ENCODE measurements around the gene FFAR4. TPM values are rescaled to one million over a fixed set of nuclear protein-coding genes. Genes with fewer than 3 reads are reported as not detected.

The FFAR4 gene
- total and polyA plus RNA-seq, 2 experiments from 2014 or later: 0.06 TPM; not detected in 1

GRCh38 chr10:93591065-93591808 lies 24.8 kb downstream of the FFAR4 start (continued):
- TF ChIP-seq, protein P1, sequence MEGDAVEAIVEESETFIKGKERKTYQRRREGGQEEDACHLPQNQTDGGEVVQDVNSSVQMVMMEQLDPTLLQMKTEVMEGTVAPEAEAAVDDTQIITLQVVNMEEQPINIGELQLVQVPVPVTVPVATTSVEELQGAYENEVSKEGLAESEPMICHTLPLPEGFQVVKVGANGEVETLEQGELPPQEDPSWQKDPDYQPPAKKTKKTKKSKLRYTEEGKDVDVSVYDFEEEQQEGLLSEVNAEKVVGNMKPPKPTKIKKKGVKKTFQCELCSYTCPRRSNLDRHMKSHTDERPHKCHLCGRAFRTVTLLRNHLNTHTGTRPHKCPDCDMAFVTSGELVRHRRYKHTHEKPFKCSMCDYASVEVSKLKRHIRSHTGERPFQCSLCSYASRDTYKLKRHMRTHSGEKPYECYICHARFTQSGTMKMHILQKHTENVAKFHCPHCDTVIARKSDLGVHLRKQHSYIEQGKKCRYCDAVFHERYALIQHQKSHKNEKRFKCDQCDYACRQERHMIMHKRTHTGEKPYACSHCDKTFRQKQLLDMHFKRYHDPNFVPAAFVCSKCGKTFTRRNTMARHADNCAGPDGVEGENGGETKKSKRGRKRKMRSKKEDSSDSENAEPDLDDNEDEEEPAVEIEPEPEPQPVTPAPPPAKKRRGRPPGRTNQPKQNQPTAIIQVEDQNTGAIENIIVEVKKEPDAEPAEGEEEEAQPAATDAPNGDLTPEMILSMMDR (conservative IDR thresholded peaks at IDR 0.05; ENCODE audit: low read depth in 2 of 2): no peak
- no peak for TF ChIP-seq STAT1 (IDR thresholded peaks at IDR 0.05; ENCODE audit: unreplicated experiment)
- TF ChIP-seq CREB1 (CRISPR knock-in tag; IDR thresholded peaks at IDR 0.05; ENCODE audit: low read depth): no peak

DNA sequence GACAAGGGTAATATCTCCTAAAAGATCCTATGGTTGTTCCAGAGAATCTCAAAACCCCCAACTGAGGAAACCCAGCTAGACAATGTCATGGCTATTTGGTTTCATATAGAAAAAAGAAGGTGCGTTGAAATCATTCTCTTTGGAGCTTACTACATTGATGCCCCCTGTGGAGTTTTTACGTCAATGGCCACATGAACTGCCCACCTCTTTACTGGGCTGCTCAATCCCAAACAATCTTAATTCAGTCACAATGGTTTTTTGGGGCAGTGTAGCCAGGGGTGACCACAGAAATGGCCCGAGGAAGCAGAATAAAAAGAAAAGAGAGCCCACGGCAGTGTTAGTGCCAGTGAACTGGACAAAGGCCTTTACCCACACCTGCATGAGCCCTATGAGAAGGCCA lies 26.8 kb downstream of the FFAR4 start:
- H3K36me3 ChIP-seq (ENCODE audit: insufficient read depth): no peaks in the 10 kb centered on the region
- no peak overlapping the region for H3K4me2 ChIP-seq
- no peaks in the 10 kb centered on the region for H3K79me2 ChIP-seq (replicated peaks; ENCODE audit: insufficient read depth)
- H3K9me2 ChIP-seq (ENCODE audit: insufficient read depth): no peaks in the 10 kb centered on the region; the same call in 1 of the 2 replicates
- no peak overlapping the region for H2AFZ ChIP-seq
- no peak for DNase-seq (ENCODE audit: low spot score)
- Mint-ChIP-seq H3K9me3 (no peaks in the 10 kb centered on the region), H3K27me3 (ENCODE audit: insufficient read depth, low read depth, poor library complexity) (peaks cover 13% of the 10 kb centered on the region), H3K4me1 (peaks cover 20% of the 10 kb centered on the region), H3K27ac (no peak overlapping the region), H3K36me3 (ENCODE audit: low read depth) (no peaks in the 10 kb centered on the region), H3K4me3 (no peak overlapping the region)
- no peak overlapping the region for H3K27ac ChIP-seq (ENCODE audit: low read depth)
- no peak for ATAC-seq
- no peak overlapping the region for H3K4me3 ChIP-seq
- peaks cover 5% of the 10 kb centered on the region; the same call in 1 of the 2 replicates for H3K27me3 ChIP-seq (ENCODE audit: insufficient read depth)
- no peak for TF ChIP-seq STAT1 (IDR thresholded peaks at IDR 0.05; ENCODE audit: unreplicated experiment)
- TF ChIP-seq, protein P1 (conservative IDR thresholded peaks at IDR 0.05; ENCODE audit: low read depth in 2 of 2): no peak
- H3F3A ChIP-seq (replicated peaks; ENCODE audit: low read depth): no peaks in the 10 kb centered on the region
- peaks cover 3% of the 10 kb centered on the region; the same call in 1 of the 2 replicates for H4K20me1 ChIP-seq (replicated peaks; ENCODE audit: insufficient read depth)
- H3K4me1 ChIP-seq (ENCODE audit: insufficient read depth): peaks cover 16% of the 10 kb centered on the region

- no peak overlapping the region for H3K27ac Mint-ChIP-seq
Observed at GRCh38 chr10:93593749-93594148, 27.3 kb downstream of the FFAR4 start.

More at GRCh38 chr10:93593749-93594148, 27.3 kb downstream of the FFAR4 start:
- ATAC-seq (no peak), DNase-seq (ENCODE audit: low spot score) (no peak)
- Mint-ChIP-seq H3K9me3 (no peaks in the 10 kb centered on the region), H3K4me3 (no peak overlapping the region), H3K27me3 (ENCODE audit: insufficient read depth, low read depth, poor library complexity) (peaks cover 13% of the 10 kb centered on the region), H3K36me3 (ENCODE audit: low read depth) (no peaks in the 10 kb centered on the region), H3K4me1 (peaks cover 20% of the 10 kb centered on the region)
- Histone ChIP-seq H3K4me1 (ENCODE audit: insufficient read depth) (peaks cover 16% of the 10 kb centered on the region), H3K36me3 (ENCODE audit: insufficient read depth) (no peaks in the 10 kb centered on the region), H3F3A (replicated peaks; ENCODE audit: low read depth) (no peaks in the 10 kb centered on the region), H3K27me3 (ENCODE audit: insufficient read depth) (peaks cover 9% of the 10 kb centered on the region; the same call in 1 of the 2 replicates), H3K79me2 (replicated peaks; ENCODE audit: insufficient read depth) (no peaks in the 10 kb centered on the region), H3K4me3 (no peak overlapping the region), H3K9me2 (ENCODE audit: insufficient read depth) (no peaks in the 10 kb centered on the region; the same call in 1 of the 2 replicates), H3K27ac (ENCODE audit: low read depth) (no peak overlapping the region), H2AFZ (no peak overlapping the region), H4K20me1 (replicated peaks; ENCODE audit: insufficient read depth) (peaks cover 3% of the 10 kb centered on the region; the same call in 1 of the 2 replicates), H3K4me2 (no peak overlapping the region)
- TF ChIP-seq, protein P1 (conservative IDR thresholded peaks at IDR 0.05; ENCODE audit: low read depth in 2 of 2): no peak
- TF ChIP-seq REST (IDR thresholded peaks at IDR 0.05; ENCODE audit: unreplicated experiment) (no peak), ZNF331 (CRISPR knock-in tag; IDR thresholded peaks at IDR 0.05; ENCODE audit: low read depth) (no peak), ZNF114 (CRISPR knock-in tag; IDR thresholded peaks at IDR 0.05) (no peak), STAT1 (IDR thresholded peaks at IDR 0.05; ENCODE audit: unreplicated experiment) (no peak), NANOG (IDR thresholded peaks at IDR 0.05; ENCODE audit: borderline replicate concordance) (no peak), POLR2AphosphoS5 (IDR thresholded peaks at IDR 0.05; ENCODE audit: low read depth) (no peak), ETS1 (IDR thresholded peaks at IDR 0.05) (no peak)
